OCI-LY1 (cell line): Measurements from ENCODE around the gene LPAR3.

Experiments
- H2AFZ ChIP-seq: fragments of 200-600 bp; sonication (generic), shearing (Covaris generic); 2 replicates; pipeline ENCODE4 v1.6.0; 2014; ENCODE audit warnings: antibody characterized with exemption, mild to moderate bottlenecking, low read length
- H3F3A ChIP-seq: fragments of 200-600 bp; sonication (generic), shearing (Covaris generic); 2 replicates; pipeline ENCODE4 v1.6.0; 2014; ENCODE audit warnings: mild to moderate bottlenecking, antibody characterized with exemption, low read length, moderate library complexity; ENCODE audit not compliant: insufficient read depth
- H3K27ac ChIP-seq: fragments of 200-600 bp; sonication (generic); 2 replicates; pipeline ENCODE4 v1.5.1; 2014; ENCODE audit warnings: low read length, mixed run types, mild to moderate bottlenecking, low read depth; ENCODE audit not compliant: poor library complexity, severe bottlenecking
- H3K27me3 ChIP-seq: fragments of 200-600 bp; sonication (generic); 2 replicates; pipeline ENCODE4 v1.6.0; 2014; ENCODE audit warnings: antibody characterized with exemption, mild to moderate bottlenecking, low read length, moderate library complexity; ENCODE audit not compliant: insufficient read depth
- H3K36me3 ChIP-seq: fragments of 200-600 bp; sonication (generic); 2 replicates; pipeline ENCODE4 v1.6.1; 2014; ENCODE audit warnings: mild to moderate bottlenecking, antibody characterized with exemption, low read length, moderate library complexity, mixed read lengths; ENCODE audit not compliant: insufficient read depth
- H3K4me1 ChIP-seq: fragments of 200-600 bp; sonication (generic); 2 replicates; pipeline ENCODE4 v1.5.1; 2014; ENCODE audit warnings: mild to moderate bottlenecking, low read length, moderate library complexity; ENCODE audit not compliant: insufficient read depth, severe bottlenecking
- H3K4me2 ChIP-seq: fragments of 200-600 bp; sonication (generic), shearing (Covaris generic); 2 replicates; pipeline ENCODE4 v1.6.1; 2014; ENCODE audit warnings: low read length
- H3K4me3 ChIP-seq: fragments of 200-600 bp; sonication (generic); 2 replicates; pipeline ENCODE4 v1.5.1; 2014; ENCODE audit warnings: low read length, low read depth, mild to moderate bottlenecking, mixed read lengths; ENCODE audit not compliant: poor library complexity, severe bottlenecking
- H3K79me2 ChIP-seq: fragments of 200-600 bp; shearing (Covaris generic); 2 replicates; pipeline ENCODE4 v1.6.1; 2016; ENCODE audit warnings: mixed run types, low read length, mixed read lengths; ENCODE audit not compliant: insufficient read depth
- H3K9ac ChIP-seq: fragments of 200-600 bp; sonication (generic), shearing (Covaris generic); 2 replicates; pipeline ENCODE4 v1.6.1; 2014; ENCODE audit warnings: mild to moderate bottlenecking, low read length, mixed read lengths
- H3K9me2 ChIP-seq: fragments of 200-600 bp; sonication (generic), shearing (Covaris generic); 2 replicates; pipeline ENCODE4 v1.6.1; 2014; ENCODE audit warnings: low read depth, mild to moderate bottlenecking, low read length, mixed read lengths
- H3K9me3 ChIP-seq: fragments of 200-600 bp; shearing (Covaris generic); 2 replicates; pipeline ENCODE4 v1.6.1; 2014; ENCODE audit warnings: low read length, mixed read lengths
- H4K20me1 ChIP-seq: fragments of 200-600 bp; sonication (generic), shearing (Covaris generic); 2 replicates; pipeline ENCODE4 v1.6.0; 2016; ENCODE audit warnings: mild to moderate bottlenecking, low read length; ENCODE audit not compliant: insufficient read depth
- CTCF ChIP-seq: fragments of 200-600 bp; sonication (generic), shearing (Covaris generic); IDR thresholded peaks from 2 replicates; pipeline ENCODE4 v1.5.1; 2017; ENCODE audit warnings: mild to moderate bottlenecking, antibody characterized with exemption, low read length, moderate library complexity, mixed read lengths
- EZH2 ChIP-seq: fragments of 200-600 bp; sonication (generic), shearing (Covaris generic); IDR thresholded peaks from 2 replicates; pipeline ENCODE4 v1.8.0; 2017; ENCODE audit warnings: borderline replicate concordance, mixed run types, mild to moderate bottlenecking, antibody characterized with exemption, low read length, moderate library complexity, mixed read lengths

Gene LPAR3

GRCh38 chr1:84933011-84933611 lies 40.1 kb upstream of the LPAR3 start:
- Histone ChIP-seq H3K27me3 (no peaks in the 10 kb centered on the region), H4K20me1 (no peaks in the 10 kb centered on the region), H3K9me3 (no peaks in the 10 kb centered on the region), H3K4me3 (no peak overlapping the region), H3F3A (no peaks in the 10 kb centered on the region), H2AFZ (no peak overlapping the region), H3K27ac (no peak overlapping the region), H3K36me3 (peaks cover 5% of the 10 kb centered on the region; the same call in 1 of the 2 replicates), H3K79me2 (no peaks in the 10 kb centered on the region), H3K4me2 (no peak overlapping the region), H3K4me1 (no peaks in the 10 kb centered on the region), H3K9me2 (no peaks in the 10 kb centered on the region), H3K9ac (no peak overlapping the region)
- TF ChIP-seq EZH2: no peak
- no peak for TF ChIP-seq CTCF

GRCh38 chr1:84930831-84931230 lies 37.8 kb upstream of the LPAR3 start:
- no peaks in the 10 kb centered on the region for H3K27me3 ChIP-seq
- no peaks in the 10 kb centered on the region for H3F3A ChIP-seq
- no peaks in the 10 kb centered on the region for H3K79me2 ChIP-seq
- H3K27ac ChIP-seq: no peak overlapping the region
- no peaks in the 10 kb centered on the region for H3K9me3 ChIP-seq
- H3K36me3 ChIP-seq: peaks cover 3% of the 10 kb centered on the region; the same call in 1 of the 2 replicates
- no peaks in the 10 kb centered on the region for H3K4me1 ChIP-seq
- H2AFZ ChIP-seq: no peak overlapping the region
- H4K20me1 ChIP-seq: no peaks in the 10 kb centered on the region
- no peak overlapping the region for H3K9ac ChIP-seq
- H3K9me2 ChIP-seq: no peaks in the 10 kb centered on the region
- H3K4me2 ChIP-seq: no peak overlapping the region
- TF ChIP-seq CTCF (no peak), EZH2 (no peak)
- no peak overlapping the region for H3K4me3 ChIP-seq

- Histone ChIP-seq H3K9ac (no peak overlapping the region), H3F3A (no peaks in the 10 kb centered on the region), H3K4me2 (no peak overlapping the region), H4K20me1 (no peaks in the 10 kb centered on the region), H3K9me3 (no peaks in the 10 kb centered on the region), H3K4me3 (no peak overlapping the region), H3K27me3 (no peaks in the 10 kb centered on the region), H3K27ac (no peak overlapping the region), H3K4me1 (no peaks in the 10 kb centered on the region), H3K9me2 (no peaks in the 10 kb centered on the region), H2AFZ (no peak overlapping the region), H3K79me2 (no peaks in the 10 kb centered on the region), H3K36me3 (peaks cover 3% of the 10 kb centered on the region; the same call in 1 of the 2 replicates)
- TF ChIP-seq EZH2 (no peak), CTCF (no peak)
Measured at GRCh38 chr1:84930329-84930728, 37.3 kb upstream of the LPAR3 start.
